Small intestine (tissue), 7 donors: ENCODE results near the gene FZR1. TPM values are rescaled to one million over a fixed set of nuclear protein-coding genes. Genes with fewer than 3 reads are reported as not detected.
"Not testable (repeated sequence)": the region's sequence is repeated elsewhere in the genome, so short reads cannot be mapped to it uniquely, and the experiment has no call there.

ENCODE experiments used
- DNase-seq, 2 donors: peaks; one replicate each; pipeline versions ENCODE4 v3.0.0 to v3.0.0-alpha.2; 2013
- FAIRE-seq: peaks from 2 replicates; lab custom pipeline; 2012; peaks lifted over from hg19 to GRCh38; lab: Jason Lieb, UNC
- H3K27ac ChIP-seq, 3 donors: one replicate each; pipeline ENCODE4 v1.5.1; 2013; ENCODE audit warnings: low read length in 2 of 3, mild to moderate bottlenecking in 2 of 3, control low read depth in 1 of 3, inconsistent platforms in 1 of 3, low read depth in 1 of 3, moderate library complexity in 1 of 3
- H3K27me3 ChIP-seq, 3 donors: one replicate each; pipeline ENCODE4 v1.6.1; 2013; ENCODE audit warnings: low read length in 3 of 3, inconsistent platforms in 1 of 3; ENCODE audit not compliant: control insufficient read depth in 3 of 3, insufficient read depth in 3 of 3
- H3K36me3 ChIP-seq, 3 donors: one replicate each; pipeline ENCODE4 v1.6.1; 2013; ENCODE audit warnings: low read length in 3 of 3, inconsistent platforms in 1 of 3, low read depth in 1 of 3, mild to moderate bottlenecking in 1 of 3, moderate library complexity in 1 of 3; ENCODE audit not compliant: control insufficient read depth in 3 of 3, insufficient read depth in 2 of 3
- H3K4me1 ChIP-seq, 3 donors: one replicate each; pipeline ENCODE4 v1.6.1; 2013; ENCODE audit warnings: low read length in 2 of 3, inconsistent platforms in 1 of 3, low read depth in 1 of 3, mild to moderate bottlenecking in 1 of 3, moderate library complexity in 1 of 3; ENCODE audit not compliant: control insufficient read depth in 3 of 3, insufficient read depth in 2 of 3
- H3K4me3 ChIP-seq, 3 donors: one replicate each; pipeline ENCODE4 v1.5.1; 2013; ENCODE audit warnings: low read length in 3 of 3, control low read depth in 1 of 3, inconsistent platforms in 1 of 3, low read depth in 1 of 3, mild to moderate bottlenecking in 1 of 3, moderate library complexity in 1 of 3
- H3K9me3 ChIP-seq, 2 donors: one replicate each; pipeline ENCODE4 v1.6.1; 2013; ENCODE audit warnings: low read depth in 1 of 2, low read length in 1 of 2; ENCODE audit not compliant: control insufficient read depth in 2 of 2, insufficient read depth in 1 of 2
- WGBS, 3 donors: extraction: QIAGEN DNeasy Blood & Tissue Kit; methylation state at CpG; one replicate each; pipeline ENCODE4 v1.1.7; 2013; 5-methylcytosine and 5-hydroxymethylcytosine counted together
- polyA plus RNA-seq, 4 donors: library from polyadenylated mRNA; stranded (reverse) in 3 of 4; unstranded in 1 of 4; fragments of 200-250 nt in 3 of 4; fragments of 120-200 nt in 1 of 4; gene quantifications; one replicate each; pipeline versions ENCODE4 v1.2.1 to v1.2.3, GENCODE V29; 2013
- donor health status: healthy with polysubstance abuse.
- donor health status: control.
- donor health status: control.
- donor health status: Bipolar disorder and iron deficiency.
- donor health status: healthy.

FZR1 gene
- polyA plus RNA-seq, 4 donors = 29.5 to 39.0 (median 32.6) TPM

DNA sequence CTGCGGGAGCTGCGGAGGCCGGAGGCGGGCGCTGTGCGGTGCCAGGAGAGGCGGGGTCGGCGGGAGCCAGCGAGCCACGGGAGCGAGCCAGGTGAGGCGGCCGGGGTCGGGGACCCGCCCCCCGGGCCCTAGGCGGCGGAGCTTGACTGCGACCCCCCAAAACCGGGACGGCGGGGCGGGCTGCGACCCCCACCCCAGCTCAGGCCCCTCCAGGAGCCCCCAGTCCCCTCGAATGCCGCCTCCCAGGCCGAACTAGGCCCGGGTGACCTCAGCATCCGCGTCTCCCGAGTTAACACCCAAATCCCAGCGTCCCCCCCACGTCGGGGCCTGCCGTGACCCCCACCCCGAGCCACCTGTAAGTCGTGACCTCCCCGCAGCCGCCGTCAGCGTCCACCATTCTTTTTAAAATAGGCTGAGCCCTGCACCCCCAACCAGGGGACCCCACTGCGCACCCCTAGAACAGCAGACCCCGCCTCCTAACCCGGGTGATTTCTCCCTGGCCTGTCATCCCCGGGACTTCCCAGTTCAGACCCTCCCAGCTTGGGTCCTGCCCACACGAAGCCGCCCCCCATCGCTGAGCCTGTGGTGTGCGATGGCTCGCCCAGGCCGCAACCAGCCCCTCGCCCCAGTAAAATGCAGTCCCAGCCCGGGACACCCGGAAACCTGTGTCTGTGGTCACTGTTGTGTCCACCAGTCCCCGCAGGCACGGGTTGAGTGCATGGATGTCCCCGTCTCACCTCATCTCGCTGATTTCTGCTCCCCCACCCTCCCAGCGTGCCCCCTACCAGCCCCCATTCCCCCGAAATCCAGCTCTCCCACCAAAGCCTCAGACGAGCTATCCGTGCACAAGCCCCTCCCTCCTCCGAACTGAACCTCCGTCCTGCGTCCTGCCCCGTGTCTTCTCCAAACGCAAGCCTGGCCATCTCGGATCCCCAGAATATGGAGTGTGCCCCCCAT lies 551 bp downstream of the FZR1 start:
- Histone ChIP-seq H3K9me3 (no peaks in the 10 kb centered on the region), H3K36me3 (peaks cover 2 to 35% (median 2%) of the 10 kb centered on the region in 3 donors), H3K4me1 (peaks cover 0 to 15% (median 4%) of the 10 kb centered on the region in 3 donors), H3K27me3 (no peaks in the 10 kb centered on the region), H3K4me3 (peak overlapping the region; percentile 95 to 96 (median 96)), H3K27ac (peak overlapping the region; percentile 57 to 91 (median 79))
- FAIRE-seq = no peak
- WGBS, 3 donors = 0% methylated on average over 36 to 69 of the region's 69 CpGs
- DNase-seq = peak; percentile 27 to 53

DNA sequence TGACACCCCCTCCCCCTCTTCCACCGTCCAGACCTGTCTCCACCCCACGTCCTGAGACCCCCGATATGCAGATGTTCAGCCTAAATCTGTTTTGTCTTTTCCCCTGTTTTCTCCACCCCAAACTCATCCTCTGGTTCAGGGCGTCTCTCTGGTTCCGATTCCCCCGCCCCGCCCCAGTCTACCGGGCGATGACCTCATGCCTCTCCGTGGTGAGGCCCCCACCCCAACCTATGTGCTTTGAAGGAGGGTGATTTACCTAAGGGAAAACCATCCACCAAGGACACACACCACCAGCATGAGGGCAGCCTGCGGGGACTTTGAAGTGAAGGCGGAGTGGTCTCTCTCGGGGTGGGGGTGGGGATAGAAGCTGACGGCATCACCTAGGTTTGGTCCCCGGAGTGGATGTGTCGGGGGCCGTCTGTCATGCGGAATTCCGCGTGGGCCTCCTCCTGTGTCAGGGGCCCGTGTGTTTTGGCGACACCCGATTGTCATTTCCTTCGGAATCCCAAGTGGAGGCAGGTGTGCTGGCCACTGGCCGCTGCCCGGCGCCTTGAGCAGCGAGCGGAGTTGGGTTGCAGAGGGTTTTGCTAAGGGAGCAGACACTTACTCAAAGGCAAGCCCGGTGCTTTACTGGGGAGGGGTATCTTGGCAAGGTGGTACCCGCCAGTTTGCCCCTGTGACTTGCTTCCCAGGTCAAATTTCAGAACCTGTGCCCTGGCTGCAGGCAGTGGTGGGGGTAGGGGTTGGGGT lies 1.4 kb downstream of the FZR1 start:
- Histone ChIP-seq H3K9me3 (no peaks in the 10 kb centered on the region), H3K27me3 (no peaks in the 10 kb centered on the region), H3K4me1 (peaks cover 0 to 15% (median 4%) of the 10 kb centered on the region in 3 donors), H3K27ac (peak overlapping the region; percentile 57 to 91 (median 79)), H3K36me3 (peaks cover 2 to 44% (median 2%) of the 10 kb centered on the region in 3 donors), H3K4me3 (peak overlapping the region; percentile 95 to 96 (median 96))
- no peak for FAIRE-seq
- peak; percentile 58 to 73 for DNase-seq
- 11 to 26% (median 21%) methylated on average over 31 of the region's 31 CpGs for WGBS, 3 donors

DNA sequence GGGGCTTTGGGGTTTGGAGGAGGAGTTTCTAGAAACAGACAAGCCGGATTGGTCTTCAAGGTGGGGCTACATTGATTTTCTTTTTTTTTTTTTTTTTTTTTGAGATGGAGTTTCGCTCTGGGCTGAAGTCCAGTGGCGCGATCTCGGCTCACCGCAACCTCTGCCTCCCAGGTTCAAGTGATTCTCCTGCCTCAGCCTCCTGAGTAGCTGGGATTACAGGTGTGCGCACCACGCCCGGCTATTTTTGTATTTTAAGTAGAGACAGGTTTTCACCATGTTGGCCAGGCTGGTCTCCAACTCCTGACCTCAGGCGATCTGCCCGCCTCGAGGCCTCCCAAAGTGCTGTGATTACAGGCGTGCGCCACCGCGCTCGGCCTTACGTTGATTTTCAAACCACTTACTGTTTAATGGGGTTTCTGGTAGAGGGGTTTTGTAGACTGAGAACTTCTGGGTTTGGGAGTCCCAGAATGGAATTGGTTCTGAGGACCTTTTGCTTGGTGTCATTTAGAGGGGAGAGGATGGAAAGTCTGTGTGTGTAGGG lies 2.1 kb downstream of the FZR1 start:
- WGBS, 3 donors = 62 to 79% (median 77%) methylated on average over 17 to 18 of the region's 18 CpGs
- Histone ChIP-seq H3K36me3 (peaks cover 2 to 49% (median 2%) of the 10 kb centered on the region in 3 donors), H3K4me1 (peaks cover 0 to 15% (median 4%) of the 10 kb centered on the region in 3 donors), H3K27ac (peak overlapping the region in 1 of 3 donors; percentile 79), H3K4me3 (peak overlapping the region in 2 of 3 donors; percentile 95 to 96)
- peak in 1 of 2 donors; percentile 76 for DNase-seq
- not testable (repeated sequence) for H3K9me3 ChIP-seq, FAIRE-seq, H3K27me3 ChIP-seq

DNA sequence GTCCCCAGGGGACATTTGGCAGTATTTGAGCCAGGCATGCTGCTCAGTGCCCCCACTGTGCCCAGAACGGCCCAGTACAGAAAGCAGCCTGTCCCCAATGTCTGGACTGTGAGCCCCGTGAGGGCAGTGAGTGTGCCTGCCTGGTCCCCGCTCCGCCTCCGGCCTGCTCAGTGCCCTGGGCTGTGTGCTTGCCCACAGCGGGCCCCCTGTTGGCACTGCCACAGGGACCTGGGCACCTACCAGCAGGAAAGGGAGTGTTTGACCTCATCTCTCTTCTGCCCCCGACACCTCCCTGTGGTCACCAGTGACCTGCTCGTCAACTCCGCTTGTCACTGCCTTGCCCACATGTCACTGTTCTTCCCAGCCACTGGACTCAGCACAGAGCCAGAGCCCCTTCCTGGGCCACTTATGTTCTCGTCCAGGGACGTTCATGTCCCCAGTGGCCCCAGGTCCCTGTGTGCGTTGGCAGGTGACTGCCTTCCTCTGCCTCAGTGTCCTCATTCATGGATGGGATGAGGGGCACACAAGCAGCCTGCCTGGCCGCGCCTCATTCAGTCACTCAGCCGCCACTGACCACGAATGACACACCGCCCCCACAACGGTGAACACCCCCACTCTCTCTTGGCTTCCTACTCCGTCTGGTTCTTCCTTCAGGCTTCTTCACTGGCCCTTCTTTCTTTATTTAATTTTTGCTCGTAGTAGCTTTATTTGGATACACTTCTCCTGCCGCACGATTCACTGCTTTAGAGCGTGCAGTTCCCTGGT lies 2.8 kb downstream of the FZR1 start:
- H3K4me3 ChIP-seq = no peak overlapping the region
- FAIRE-seq = no peak
- H3K9me3 ChIP-seq = no peaks in the 10 kb centered on the region
- no peak overlapping the region for H3K27ac ChIP-seq
- H3K27me3 ChIP-seq = no peaks in the 10 kb centered on the region
- H3K4me1 ChIP-seq = peaks cover 0 to 15% (median 4%) of the 10 kb centered on the region in 3 donors
- 86 to 90% (median 89%) methylated on average over 23 of the region's 23 CpGs for WGBS, 3 donors
- peaks cover 2 to 55% (median 2%) of the 10 kb centered on the region in 3 donors for H3K36me3 ChIP-seq
- no peak for DNase-seq

DNA sequence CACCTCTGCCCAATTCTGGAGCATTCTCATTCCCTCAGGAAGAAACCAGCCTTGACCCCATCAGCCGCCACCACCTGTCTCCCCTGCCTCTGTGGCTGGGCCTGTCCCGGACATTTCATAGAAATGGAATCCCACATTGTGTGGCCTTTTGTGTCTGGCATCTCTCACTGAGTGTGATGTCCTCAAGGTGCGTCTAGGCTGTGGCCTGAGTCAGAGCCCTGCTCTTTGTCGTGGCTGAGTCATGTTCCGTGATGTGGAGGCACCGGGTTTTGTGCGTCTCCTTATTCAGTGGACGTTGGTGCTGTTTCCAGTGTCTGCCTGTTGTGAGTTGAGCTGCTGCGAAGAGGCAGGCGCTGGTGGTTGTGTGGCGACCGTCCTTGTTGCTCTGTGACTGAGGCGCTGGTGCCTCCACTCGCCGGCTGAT lies 3.5 kb downstream of the FZR1 start:
- H3K9me3 ChIP-seq = no peaks in the 10 kb centered on the region
- FAIRE-seq (no peak), DNase-seq (no peak)
- H3K4me1 ChIP-seq = peaks cover 0 to 15% (median 4%) of the 10 kb centered on the region in 3 donors
- H3K4me3 ChIP-seq = no peak overlapping the region
- 85 to 92% (median 88%) methylated on average over 15 of the region's 15 CpGs for WGBS, 3 donors
- H3K27me3 ChIP-seq = no peaks in the 10 kb centered on the region
- no peak overlapping the region for H3K27ac ChIP-seq
- H3K36me3 ChIP-seq = peaks cover 2 to 61% (median 2%) of the 10 kb centered on the region in 3 donors

DNA sequence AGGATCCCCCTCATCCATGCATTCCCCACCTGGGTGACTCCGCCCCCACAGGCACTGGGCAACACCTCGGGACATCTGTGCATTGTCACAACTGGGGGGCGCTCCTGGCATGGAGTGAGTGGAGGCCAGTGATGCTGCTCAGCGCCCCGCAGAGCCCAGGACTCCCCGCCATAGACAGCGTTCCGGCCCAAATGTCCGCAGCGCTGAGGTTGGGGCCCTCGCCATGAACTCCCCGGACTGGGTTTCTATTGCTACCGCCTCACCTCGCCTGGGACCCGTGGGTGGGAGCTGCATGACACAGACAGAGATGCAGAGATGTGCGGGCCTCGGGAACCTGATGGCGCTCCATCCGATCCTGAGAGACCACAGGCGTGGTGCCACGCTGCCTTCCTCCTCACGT lies 4.6 kb downstream of the FZR1 start:
- no peaks in the 10 kb centered on the region for H3K27me3 ChIP-seq
- no peak overlapping the region for H3K27ac ChIP-seq
- H3K4me1 ChIP-seq = peaks cover 0 to 15% (median 4%) of the 10 kb centered on the region in 3 donors
- 87 to 88% (median 88%) methylated on average over 22 of the region's 22 CpGs for WGBS, 3 donors
- peaks cover 2 to 70% (median 2%) of the 10 kb centered on the region in 3 donors for H3K36me3 ChIP-seq
- H3K9me3 ChIP-seq = no peaks in the 10 kb centered on the region
- no peak overlapping the region for H3K4me3 ChIP-seq
- FAIRE-seq (no peak), DNase-seq (no peak)

DNA sequence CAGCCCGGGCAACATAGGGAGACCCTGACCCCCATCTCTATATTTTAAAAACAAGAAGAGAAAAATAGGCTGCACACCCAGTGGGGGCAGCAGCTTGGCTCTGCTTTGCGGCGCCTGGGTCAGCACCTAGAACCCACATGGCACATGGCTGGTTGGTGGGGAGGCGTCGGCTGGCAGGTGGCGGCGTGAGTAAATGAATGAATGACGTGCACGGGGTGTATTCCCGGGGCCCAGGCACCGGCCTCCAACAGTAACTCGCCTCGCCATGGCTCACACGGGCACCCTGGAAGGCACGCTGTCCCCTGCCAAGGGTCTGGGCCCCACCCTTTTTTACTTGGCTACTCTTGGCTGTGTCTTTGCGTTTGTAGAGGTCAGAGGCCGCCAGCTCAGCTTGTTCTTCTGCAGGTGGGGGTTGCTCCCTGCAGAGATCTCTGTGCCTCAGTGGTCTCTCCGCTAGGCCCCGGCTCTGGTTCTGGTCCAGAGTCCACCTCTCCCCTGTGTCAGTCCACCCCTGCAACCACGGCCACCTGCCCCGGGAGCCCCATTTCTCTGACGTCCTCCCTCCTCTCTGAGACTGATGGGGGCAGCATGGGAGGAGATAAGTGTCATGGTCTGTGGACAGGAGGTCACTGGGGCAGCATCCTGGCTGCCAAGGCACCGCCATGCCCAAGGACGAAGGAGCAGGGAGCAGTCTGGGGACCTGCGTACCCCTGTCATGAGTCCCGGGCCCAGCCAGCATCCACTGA lies 5.6 kb downstream of the FZR1 start:
- Histone ChIP-seq H3K4me3 (no peak overlapping the region), H3K36me3 (peaks cover 2 to 79% (median 2%) of the 10 kb centered on the region in 3 donors), H3K9me3 (no peaks in the 10 kb centered on the region), H3K27ac (no peak overlapping the region), H3K27me3 (no peaks in the 10 kb centered on the region), H3K4me1 (peaks cover 0 to 15% (median 4%) of the 10 kb centered on the region in 3 donors)
- WGBS, 3 donors = 57 to 79% (median 62%) methylated on average over 26 of the region's 26 CpGs
- FAIRE-seq (no peak), DNase-seq (no peak)
